Endothelial cell of umbilical vein (primary cell): ENCODE measurements around the gene KRT15. TPM values are rescaled to one million over a fixed set of nuclear protein-coding genes. Genes with fewer than 3 reads are reported as not detected.

Experiments used
- BruUV-seq: library from RNA; stranded (reverse); fragments of 400-500 nt; replicated peaks from 2 replicates; lab custom pipeline; 2021; lab: Mats Ljungman, UMichigan
- CTCF ChIA-PET: fragments of 300-600, 350-600 bp; sonication (Branson Sonifier 250); formaldehyde crosslinking; loops from one replicate; lab custom pipeline; 2021; ENCODE audit warnings: antibody characterized with exemption, inconsistent platforms; lab: Charles Lee
- POLR2A ChIA-PET: fragments of 300-600, 350-600 bp; sonication (Branson Sonifier 250); formaldehyde crosslinking; loops from one replicate; lab custom pipeline; 2021; ENCODE audit warnings: antibody characterized with exemption, inconsistent platforms; lab: Charles Lee
- DNase-seq: peaks from one replicate; pipeline ENCODE4 v3.0.0-alpha.2; 2011; ENCODE audit warnings: low read depth, low spot score
- FAIRE-seq: peaks from 2 replicates; lab custom pipeline; 2011; peaks lifted over from hg19 to GRCh38; lab: Jason Lieb, UNC
- H2AFZ ChIP-seq: 2 replicates; pipeline ENCODE4 v1.6.0; 2012; ENCODE audit warnings: low read depth, low read length, control low read depth, inconsistent platforms
- H3K27ac ChIP-seq: 2 replicates; pipeline ENCODE4 v1.5.1; 2011; ENCODE audit warnings: low read depth, mild to moderate bottlenecking, control low read depth, low read length, moderate library complexity; ENCODE audit not compliant: insufficient read depth
- H3K27me3 ChIP-seq, 2 experiments: 2 replicates each; pipeline versions ENCODE4 v1.6.0 to v1.6.1; 2011; ENCODE audit warnings: low read length in 2 of 2, mixed read lengths in 1 of 2; ENCODE audit not compliant: control insufficient read depth in 2 of 2, insufficient read depth in 2 of 2
- H3K36me3 ChIP-seq, 2 experiments: 2 replicates in 1 of 2; 3 replicates in 1 of 2; pipeline ENCODE4 v1.5.1; 2011; ENCODE audit warnings: low read length in 2 of 2, mild to moderate bottlenecking in 1 of 2, moderate library complexity in 1 of 2; ENCODE audit not compliant: control insufficient read depth in 2 of 2, insufficient read depth in 2 of 2; ENCODE audit errors: extremely low read depth in 1 of 2
- H3K4me1 ChIP-seq: 3 replicates; pipeline ENCODE4 v1.5.1; 2011; ENCODE audit warnings: mild to moderate bottlenecking, low read length; ENCODE audit not compliant: control insufficient read depth, insufficient read depth; ENCODE audit errors: extremely low read depth
- H3K4me2 ChIP-seq: 2 replicates; pipeline ENCODE4 v1.6.1; 2011; ENCODE audit warnings: low read length, control low read depth, mixed read lengths; ENCODE audit not compliant: insufficient read depth
- H3K4me3 ChIP-seq, 3 experiments: fragments of 200-600 bp in 1 of 3; sonication (generic), shearing (Covaris generic) in 1 of 3; replicated peaks in 1 of 3; 2 replicates each; pipeline ENCODE4 v1.5.1; 2011 to 2016; ENCODE audit warnings: control low read depth in 3 of 3, low read length in 3 of 3, mild to moderate bottlenecking in 2 of 3, inconsistent platforms in 1 of 3, low read depth in 1 of 3, moderate library complexity in 1 of 3; ENCODE audit not compliant: insufficient read depth in 1 of 3
- H3K79me2 ChIP-seq: 2 replicates; pipeline ENCODE4 v1.6.0; 2012; ENCODE audit warnings: low read length, inconsistent platforms; ENCODE audit not compliant: control insufficient read depth, insufficient read depth
- H3K9ac ChIP-seq: replicated peaks from 2 replicates; pipeline ENCODE3; 2011; ENCODE audit warnings: low read length, control low read depth; ENCODE audit not compliant: insufficient read depth; ENCODE audit errors: extremely low read depth
- H3K9me1 ChIP-seq: replicated peaks from 3 replicates; pipeline ENCODE4 v1.6.0; 2011; ENCODE audit warnings: mild to moderate bottlenecking, low read length; ENCODE audit not compliant: control insufficient read depth, insufficient read depth; ENCODE audit errors: extremely low read depth
- H3K9me3 ChIP-seq: replicated peaks from 2 replicates; pipeline ENCODE4 v1.5.1; 2012; ENCODE audit warnings: low read length, inconsistent platforms; ENCODE audit not compliant: control insufficient read depth, insufficient read depth
- H4K20me1 ChIP-seq: replicated peaks from 2 replicates; pipeline ENCODE3; 2011; ENCODE audit warnings: mild to moderate bottlenecking, low read length; ENCODE audit not compliant: control insufficient read depth, insufficient read depth; ENCODE audit errors: extremely low read depth
- CTCF ChIP-seq, 2 donors: IDR thresholded peaks; 1 replicate in 1 of 2; 2 replicates in 1 of 2; pipeline ENCODE4 v1.5.1; 2011; ENCODE audit warnings: low read length in 2 of 2, mild to moderate bottlenecking in 2 of 2, moderate library complexity in 2 of 2, control low read depth in 1 of 2, inconsistent platforms in 1 of 2, low read depth in 1 of 2; ENCODE audit not compliant: insufficient read depth in 1 of 2; ENCODE audit errors: extremely low read depth in 1 of 2
- EZH2 ChIP-seq: IDR thresholded peaks from 2 replicates; pipeline ENCODE4 v1.6.1; 2012; ENCODE audit warnings: borderline replicate concordance, low read depth, mild to moderate bottlenecking, moderate library complexity, low read length, inconsistent platforms; ENCODE audit not compliant: severe bottlenecking
- FOS ChIP-seq: IDR thresholded peaks from 2 replicates; pipeline ENCODE4 v1.6.1; 2011; ENCODE audit warnings: mild to moderate bottlenecking, low read length, moderate library complexity, borderline replicate concordance; ENCODE audit not compliant: insufficient read depth
- GATA2 ChIP-seq: IDR thresholded peaks from 2 replicates; pipeline ENCODE4 v1.7.0; 2011; ENCODE audit warnings: low read depth, mild to moderate bottlenecking, moderate library complexity, mixed read lengths, low read length; ENCODE audit not compliant: insufficient read length, insufficient read depth
- JUN ChIP-seq: IDR thresholded peaks from 2 replicates; pipeline ENCODE4 v1.6.1; 2011; ENCODE audit warnings: borderline replicate concordance, low read depth; ENCODE audit not compliant: insufficient read length, insufficient read depth
- MAX ChIP-seq: IDR thresholded peaks from 2 replicates; pipeline ENCODE4 v1.6.1; 2011; ENCODE audit not compliant: insufficient read depth, insufficient read length
- MYC ChIP-seq: IDR thresholded peaks from one replicate; pipeline ENCODE4 v1.6.1; 2011; ENCODE audit warnings: mild to moderate bottlenecking, low read depth, low read length
- POLR2A ChIP-seq: IDR thresholded peaks from 2 replicates; pipeline ENCODE4 v1.6.1; 2012; ENCODE audit warnings: low read depth, mild to moderate bottlenecking, control low read depth, low read length
- POLR2AphosphoS5 ChIP-seq: IDR thresholded peaks from 2 replicates; pipeline ENCODE4 v1.6.1; 2012; ENCODE audit warnings: low read depth, mild to moderate bottlenecking, control low read depth, low read length, moderate library complexity; ENCODE audit not compliant: insufficient read depth
- dilution Hi-C: fragments of 300-500 bp; cut with MboI; formaldehyde crosslinking; loops from one replicate; pipeline ENCODE4 v1.15.0; 2019; ENCODE audit warnings: low sequenced_read_pairs; ENCODE audit not compliant: extremely low pct_ligation_motif_present
- intact Hi-C: fragments of 100-400 bp; cut with micrococcal nuclease; formaldehyde crosslinking; loops from one replicate; pipeline ENCODE4 v1.10.0; 2022
- polyA plus RNA-seq, 4 experiments: library from polyadenylated mRNA; depleted of rRNA in 3 of 4; stranded (reverse) in 3 of 4; unstranded in 1 of 4; fragments of >200 nt; gene quantifications; 2 replicates each; pipeline versions ENCODE4 v1.2.1 to v1.2.3, GENCODE V29; 2011 to 2012; ENCODE audit warnings: missing spikeins in 1 of 4
- total RNA-seq: library from RNA; stranded (reverse); gene quantifications from 2 replicates; pipeline ENCODE4 v1.2.3, GENCODE V29; 2021

The KRT15 gene
- total and polyA plus RNA-seq, 2 donors (not counting 3 experiments of a cell fraction or from before 2014, with no cell fraction given): 0.68 to 2.8 TPM

- peaks cover 24% of the 10 kb centered on the region for H3K4me1 ChIP-seq
- DNase-seq (peak; percentile 70), FAIRE-seq (peak; percentile 98)
These were observed 3.0 kb upstream of the KRT15 start for GRCh38 chr17:41521574-41522261.

More at GRCh38 chr17:41521574-41522261, 3.0 kb upstream of the KRT15 start:
- H3K4me3 ChIP-seq: no peak overlapping the region
- no peaks in the 10 kb centered on the region for H4K20me1 ChIP-seq
- no peaks in the 10 kb centered on the region for H3K27me3 ChIP-seq
- no peaks in the 10 kb centered on the region for H3K79me2 ChIP-seq
- CTCF ChIA-PET: interaction anchor here (0.8 to 5.3 kb wide), 10 partner anchors 8 to 141 kb away, joined by 3 to 66 read pairs (median 6); no protein-coding TSS in a partner anchor
- no peaks in the 10 kb centered on the region for H3K9me3 ChIP-seq
- no peaks in the 10 kb centered on the region for H3K36me3 ChIP-seq
- no TSS peak for BruUV-seq
- intact Hi-C loops: loop anchor here (1.0 kb wide), 2 partner anchors 9 to 27 kb away; no protein-coding TSS in a partner anchor
- H2AFZ ChIP-seq: peak overlapping the region; percentile 28
- peak overlapping the region; percentile 80 for H3K27ac ChIP-seq
- no peak for TF ChIP-seq GATA2
- TF ChIP-seq MYC: no peak
- TF ChIP-seq EZH2: no peak
- peak; percentile 85 for TF ChIP-seq JUN
- TF ChIP-seq CTCF (IDR thresholded peaks at IDR 0.05; ENCODE audit: extremely low read depth in 1 of 2, insufficient read depth in 1 of 2, low read depth in 1 of 2, low read length in 2 of 2): peak in 1 of 2 donors; percentile 5
- no peak for TF ChIP-seq MAX
- peak; percentile 76 for TF ChIP-seq POLR2AphosphoS5
- peak; percentile 29 for TF ChIP-seq POLR2A
- TF ChIP-seq FOS: peak; percentile 94
- H3K9me1 ChIP-seq: no peaks in the 10 kb centered on the region
- POLR2A ChIA-PET: interaction anchor here (0.9 to 1.6 kb wide), 3 partner anchors 8 to 26 kb away, joined by 3 to 6 read pairs (median 3); no protein-coding TSS in a partner anchor
- H3K4me2 ChIP-seq: peak overlapping the region; percentile 27
- dilution Hi-C loops: no loop called here
- H3K9ac ChIP-seq: peak overlapping the region; percentile 45
